K562 (cell line): Measurements from ENCODE around the gene PDZD2. TPM values are rescaled to one million over a fixed set of nuclear protein-coding genes. Genes with fewer than 3 reads are reported as not detected.

Source experiments
- ATAC-seq: fragments of 200-7000 bp; cut with Tn5 transposase; 3 replicates; pipeline ENCODE4 v1.9.1; 2020; ENCODE audit warnings: moderate library complexity
- BruUV-seq: library from RNA; stranded (reverse); fragments of 400-500 nt; replicated peaks from 2 replicates; lab custom pipeline; 2021; lab: Mats Ljungman, UMichigan
- CTCF ChIA-PET: fragments of 300-600 bp; formaldehyde crosslinking; extraction: SDS; loops from one replicate; lab custom pipeline; 2021; ENCODE audit warnings: low intra/inter-chr PET ratio; lab: Yijun Ruan, JAX
- POLR2A ChIA-PET: fragments of 300-600, 350-650 bp; sonication (Branson Sonifier 250); formaldehyde crosslinking; extraction: SDS; loops from one replicate; lab custom pipeline; 2021; ENCODE audit warnings: antibody characterized with exemption, inconsistent platforms; lab: Yijun Ruan, JAX
- DNase-seq, 4 experiments: peaks; one replicate each; pipeline versions ENCODE4 v3.0.0 to v3.0.0-alpha.2; 2011 to 2018; ENCODE audit warnings: low spot score in 3 of 4, mixed read lengths in 3 of 4; ENCODE audit errors: extremely low read depth in 1 of 4
- FAIRE-seq: peaks from 2 replicates; lab custom pipeline; 2011; peaks lifted over from hg19 to GRCh38; lab: Jason Lieb, UNC
- H2AFZ ChIP-seq: 2 replicates; pipeline ENCODE4 v1.6.0; 2011; ENCODE audit warnings: low read depth, low read length, control low read depth, inconsistent platforms
- H3K27ac ChIP-seq: fragments of 200-600 bp; 3 replicates; pipeline ENCODE4 v1.8.0; 2011; ENCODE audit warnings: low read depth, mild to moderate bottlenecking, control low read depth, inconsistent platforms, low read length, moderate library complexity, mixed read lengths; ENCODE audit errors: extremely low read depth
- H3K27me3 ChIP-seq, 2 experiments: fragments of 300-600 bp in 1 of 2; 2 replicates in 1 of 2; 3 replicates in 1 of 2; pipeline versions ENCODE4 v1.6.0 to v1.8.0; 2011; ENCODE audit warnings: inconsistent platforms in 2 of 2, low read length in 2 of 2, mild to moderate bottlenecking in 1 of 2, mixed read lengths in 1 of 2, moderate library complexity in 1 of 2; ENCODE audit not compliant: control insufficient read depth in 2 of 2, insufficient read depth in 2 of 2
- H3K36me3 ChIP-seq: fragments of 300-600 bp; 3 replicates; pipeline ENCODE4 v1.8.0; 2011; ENCODE audit warnings: mild to moderate bottlenecking, low read length, inconsistent platforms; ENCODE audit not compliant: control insufficient read depth, insufficient read depth
- H3K4me1 ChIP-seq, 2 experiments: fragments of 200-600 bp in 1 of 2; replicated peaks in 1 of 2; 2 replicates in 1 of 2; 3 replicates in 1 of 2; pipeline versions ENCODE4 v1.5.1 to v1.8.0; 2011; ENCODE audit warnings: inconsistent platforms in 2 of 2, low read length in 2 of 2, mild to moderate bottlenecking in 1 of 2, mixed read lengths in 1 of 2, moderate library complexity in 1 of 2; ENCODE audit not compliant: control insufficient read depth in 2 of 2, insufficient read depth in 2 of 2
- H3K4me2 ChIP-seq: 2 replicates; pipeline ENCODE4 v1.6.1; 2011; ENCODE audit warnings: low read length, control low read depth, inconsistent platforms, mixed read lengths; ENCODE audit not compliant: insufficient read depth
- H3K4me3 ChIP-seq: fragments of 200-600 bp; sonication (generic), shearing (Covaris generic); 2 replicates; pipeline ENCODE4 v1.5.1; 2016; ENCODE audit warnings: control low read depth, inconsistent platforms
- H3K79me2 ChIP-seq: fragments of 200-600 bp; 3 replicates; pipeline ENCODE4 v1.8.0; 2011; ENCODE audit warnings: low read length, inconsistent platforms; ENCODE audit not compliant: control insufficient read depth, insufficient read depth
- H3K9ac ChIP-seq, 2 experiments: 2 replicates each; pipeline versions ENCODE4 v1.6.0 to v1.6.1; 2011; ENCODE audit warnings: low read depth in 2 of 2, low read length in 2 of 2, control low read depth in 1 of 2, inconsistent platforms in 1 of 2, mild to moderate bottlenecking in 1 of 2, mixed read lengths in 1 of 2; ENCODE audit not compliant: insufficient read depth in 1 of 2
- H3K9me1 ChIP-seq: one replicate; pipeline ENCODE4 v1.6.0; 2011; ENCODE audit warnings: inconsistent platforms, mild to moderate bottlenecking, low read length, moderate library complexity; ENCODE audit not compliant: control insufficient read depth, insufficient read depth
- H3K9me3 ChIP-seq: replicated peaks from 2 replicates; pipeline ENCODE4 v1.5.1; 2011; ENCODE audit warnings: low read depth, low read length, inconsistent platforms; ENCODE audit not compliant: control insufficient read depth, insufficient read depth
- H4K20me1 ChIP-seq: replicated peaks from 2 replicates; pipeline ENCODE4 v1.6.1; 2011; ENCODE audit warnings: low read length, inconsistent platforms, mixed read lengths; ENCODE audit not compliant: control insufficient read depth, insufficient read depth
- CBX3 ChIP-seq, 2 experiments: IDR thresholded peaks; 1 replicate in 1 of 2; 2 replicates in 1 of 2; pipeline ENCODE4 v1.6.1; 2012; ENCODE audit warnings: inconsistent platforms in 2 of 2, low read length in 2 of 2, borderline replicate concordance in 1 of 2, control low read depth in 1 of 2
- HNRNPUL1 ChIP-seq: fragments of 200-400 bp; formaldehyde crosslinking; IDR thresholded peaks from 2 replicates; pipeline ENCODE4 v1.6.1; 2017; ENCODE audit warnings: low read length
- LARP7 ChIP-seq: fragments of 450-650 bp; IDR thresholded peaks from 2 replicates; pipeline ENCODE4 v1.6.1; 2016
- LEF1 ChIP-seq: fragments of 450-650 bp; IDR thresholded peaks from 2 replicates; pipeline ENCODE4 v1.6.1; 2016; ENCODE audit warnings: mild to moderate bottlenecking
- MTF1 ChIP-seq: fragments of 250-450 bp; sonication (Bioruptor Pico); IDR thresholded peaks from 2 replicates; pipeline ENCODE4 v1.9.0; 2021; ENCODE audit warnings: moderate library complexity, mild to moderate bottlenecking, inconsistent platforms, borderline replicate concordance
- SMARCA4 ChIP-seq: fragments of 450-650 bp; IDR thresholded peaks from 2 replicates; pipeline ENCODE4 v1.6.1; 2016
- ZBTB1 ChIP-seq: sonication (generic); formaldehyde crosslinking; IDR thresholded peaks from 2 replicates; pipeline ENCODE4 v1.8.1; 2023; ENCODE audit warnings: missing genetic modification reagents, low read depth, mild to moderate bottlenecking, borderline replicate concordance
- ZBTB17 ChIP-seq: fragments of 450-650 bp; formaldehyde crosslinking; IDR thresholded peaks from 2 replicates; pipeline ENCODE4 v1.4.0; 2020; ENCODE audit warnings: mild to moderate bottlenecking
- ZFX ChIP-seq: sonication (generic); formaldehyde crosslinking; IDR thresholded peaks from 2 replicates; pipeline ENCODE4 v1.8.0; 2022; ENCODE audit warnings: mild to moderate bottlenecking, missing genetic modification reagents, moderate library complexity
- ZNF121 ChIP-seq: sonication (generic); formaldehyde crosslinking; conservative IDR thresholded peaks from 2 replicates; pipeline ENCODE4 v1.8.0; 2022; ENCODE audit warnings: missing genetic modification reagents
- ZNF561 ChIP-seq: fragments of 450-650 bp; formaldehyde crosslinking; conservative IDR thresholded peaks from 2 replicates; pipeline ENCODE4 v1.4.0; 2020; ENCODE audit warnings: mild to moderate bottlenecking, moderate library complexity
- WGBS: fragments of 100-300 bp; shearing (Covaris generic); methylation state at CpG from one replicate; pipeline ENCODE4 v1.1.6; 2016; ENCODE audit warnings: low coverage, mixed read lengths; ENCODE audit not compliant: insufficient coverage; ENCODE audit errors: missing lambda C conversion rate; 5-methylcytosine and 5-hydroxymethylcytosine counted together
- in situ Hi-C: fragments of 300-500 bp; cut with MboI; formaldehyde crosslinking; loops from 4 replicates; pipeline ENCODE4 v1.15.0; 2018; ENCODE audit warnings: inconsistent platforms, mixed read lengths
- intact Hi-C: fragments of 100-400 bp; cut with micrococcal nuclease; formaldehyde crosslinking; loops from 2 replicates; pipeline ENCODE4 v1.14.2; 2022
- polyA plus RNA-seq, 8 experiments: library from polyadenylated mRNA; depleted of rRNA in 4 of 8; stranded (reverse) in 5 of 8; unstranded in 3 of 8; fragments of >200 nt; fragmentation: Nextera tagmentation in 2 of 8; fragmentation: Illumina TruSeq in 1 of 8; extraction: Ambion mirVana in 2 of 8; extraction: Trizol in 1 of 8; gene quantifications; 2 replicates each; pipeline versions ENCODE4 v1.2.1 to v1.2.3, GENCODE V29; 2011 to 2014; ENCODE audit warnings: inconsistent platforms in 1 of 8, missing spikeins in 1 of 8
- total RNA-seq, 7 experiments: library from RNA; depleted of rRNA in 6 of 7; stranded (reverse); fragments of >200 nt in 6 of 7; fragmentation: Illumina TruSeq in 2 of 7; extraction: Trizol in 2 of 7; gene quantifications; 2 replicates each; pipeline versions ENCODE4 v1.2.1 to v1.2.3, GENCODE V29; 2011 to 2021; ENCODE audit warnings: low replicate concordance in 1 of 7
- TF ChIP-seq, protein P1 (sequence below), 2 experiments: IDR thresholded peaks in 1 of 2; conservative IDR thresholded peaks in 1 of 2; 2 replicates each; pipeline ENCODE4 v1.6.1; 2016; ENCODE audit warnings: low read depth in 2 of 2, mild to moderate bottlenecking in 1 of 2, missing compliant biosample characterization in 1 of 2, missing genetic modification characterization in 1 of 2, moderate library complexity in 1 of 2
- TF ChIP-seq, protein P2 (sequence below): fragments of 250-450 bp; sonication (Bioruptor Pico); IDR thresholded peaks from 2 replicates; pipeline ENCODE4 v1.5.0; 2020; ENCODE audit warnings: mild to moderate bottlenecking
- TF ChIP-seq, protein P3 (sequence below), 2 experiments: IDR thresholded peaks; 2 replicates each; pipeline ENCODE4 v1.6.1; 2012; ENCODE audit warnings: improper control_type of control experiment in 2 of 2, low read depth in 2 of 2, low read length in 2 of 2, borderline replicate concordance in 1 of 2

PDZD2 gene
- total and polyA plus RNA-seq, 9 of the 15 experiments (the other 6 are each of a cell fraction or from before 2014, with no cell fraction given), result 0.02 to 0.08 (median 0.04) TPM; not detected in 6

DNA sequence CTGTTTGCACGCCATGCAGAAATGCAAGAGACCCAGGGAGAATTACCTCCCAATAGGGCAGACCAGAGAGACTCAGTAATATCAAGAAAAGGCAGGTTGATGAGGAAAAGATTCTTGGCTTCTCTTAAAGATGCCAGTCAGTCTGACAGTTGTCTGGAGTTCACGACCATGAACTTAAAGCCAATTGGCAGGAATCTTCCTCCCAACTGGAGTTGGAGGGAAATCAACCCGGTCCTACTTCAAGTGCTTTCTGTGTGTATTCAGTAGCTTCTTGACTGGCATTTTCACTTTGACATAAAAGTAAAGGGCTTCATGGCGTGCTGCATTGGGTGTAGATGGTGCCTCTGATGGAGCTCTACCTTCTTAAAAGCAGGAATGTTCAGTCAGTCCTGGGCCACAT is 390.9 kb downstream of the PDZD2 start (continued):
- TF ChIP-seq ZBTB1 (CRISPR knock-in tag), result no peak
- no peak for TF ChIP-seq ZNF561 (CRISPR knock-in tag)
- TF ChIP-seq ZNF121 (CRISPR knock-in tag), result no peak
- no peak for TF ChIP-seq ZBTB17
- no peak for TF ChIP-seq LARP7
- TF ChIP-seq LEF1, result no peak
- TF ChIP-seq, all 486 proteins: peak for 0

DNA sequence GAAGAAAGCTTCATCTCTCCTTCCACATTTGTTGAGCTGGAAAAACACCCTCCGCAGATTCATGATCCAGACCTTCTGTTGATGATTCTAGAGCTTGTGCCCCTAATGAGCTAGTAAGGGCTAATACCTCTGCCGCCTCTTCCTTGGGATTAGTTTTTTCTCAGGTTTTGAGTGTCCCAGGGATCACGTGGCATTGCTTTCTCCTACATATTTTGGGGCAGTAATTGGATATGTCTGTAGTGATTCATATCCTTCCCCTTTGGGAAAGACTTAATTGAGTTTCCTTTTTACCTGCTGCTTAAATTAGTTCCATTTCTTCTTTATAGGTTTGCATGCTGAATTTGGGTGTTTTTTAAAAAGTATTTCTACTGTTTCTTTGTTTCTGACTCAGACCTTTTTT is 391.3 kb downstream of the PDZD2 start:
- Histone ChIP-seq H3K36me3 (no peaks in the 10 kb centered on the region), H3K27me3 (peaks cover 35 to 41% of the 10 kb centered on the region in 2 experiments), H3K9ac (no peak overlapping the region), H3K27ac (no peak overlapping the region), H3K4me2 (no peak overlapping the region), H3K9me3 (no peaks in the 10 kb centered on the region), H3K79me2 (no peaks in the 10 kb centered on the region), H3K4me1 (no peaks in the 10 kb centered on the region), H4K20me1 (no peaks in the 10 kb centered on the region), H2AFZ (no peak overlapping the region), H3K9me1 (no peaks in the 10 kb centered on the region), H3K4me3 (no peak overlapping the region)
- no peak for DNase-seq
- no peak for ATAC-seq
- in situ Hi-C loops (no loop called here), intact Hi-C loops (no loop called here)
- WGBS, result 2% methylated on average over 3 of the region's 3 CpGs
- no peak for FAIRE-seq
- ChIA-PET CTCF (no interaction called here), POLR2A (interaction anchor here (0.5 kb wide), 1 partner anchor 15 kb away, joined by 3 read pairs; no protein-coding TSS in a partner anchor)
- no TSS peak for BruUV-seq
- TF ChIP-seq CBX3 (IDR thresholded peaks at IDR 0.05; ENCODE audit: borderline replicate concordance in 1 of 2, low read length in 2 of 2) (no peak), SMARCA4 (no peak), MTF1 (CRISPR knock-in tag) (no peak), HNRNPUL1 (no peak), ZFX (CRISPR knock-in tag) (no peak)
- TF ChIP-seq, protein P1, sequence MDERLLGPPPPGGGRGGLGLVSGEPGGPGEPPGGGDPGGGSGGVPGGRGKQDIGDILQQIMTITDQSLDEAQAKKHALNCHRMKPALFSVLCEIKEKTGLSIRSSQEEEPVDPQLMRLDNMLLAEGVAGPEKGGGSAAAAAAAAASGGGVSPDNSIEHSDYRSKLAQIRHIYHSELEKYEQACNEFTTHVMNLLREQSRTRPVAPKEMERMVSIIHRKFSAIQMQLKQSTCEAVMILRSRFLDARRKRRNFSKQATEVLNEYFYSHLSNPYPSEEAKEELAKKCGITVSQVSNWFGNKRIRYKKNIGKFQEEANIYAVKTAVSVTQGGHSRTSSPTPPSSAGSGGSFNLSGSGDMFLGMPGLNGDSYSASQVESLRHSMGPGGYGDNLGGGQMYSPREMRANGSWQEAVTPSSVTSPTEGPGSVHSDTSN (CRISPR knock-in tag; IDR thresholded peaks at IDR 0.05; ENCODE audit: low read depth), result no peak
- TF ChIP-seq, protein P1 (tag; conservative IDR thresholded peaks at IDR 0.05; ENCODE audit: low read depth), result no peak
- TF ChIP-seq, protein P2, sequence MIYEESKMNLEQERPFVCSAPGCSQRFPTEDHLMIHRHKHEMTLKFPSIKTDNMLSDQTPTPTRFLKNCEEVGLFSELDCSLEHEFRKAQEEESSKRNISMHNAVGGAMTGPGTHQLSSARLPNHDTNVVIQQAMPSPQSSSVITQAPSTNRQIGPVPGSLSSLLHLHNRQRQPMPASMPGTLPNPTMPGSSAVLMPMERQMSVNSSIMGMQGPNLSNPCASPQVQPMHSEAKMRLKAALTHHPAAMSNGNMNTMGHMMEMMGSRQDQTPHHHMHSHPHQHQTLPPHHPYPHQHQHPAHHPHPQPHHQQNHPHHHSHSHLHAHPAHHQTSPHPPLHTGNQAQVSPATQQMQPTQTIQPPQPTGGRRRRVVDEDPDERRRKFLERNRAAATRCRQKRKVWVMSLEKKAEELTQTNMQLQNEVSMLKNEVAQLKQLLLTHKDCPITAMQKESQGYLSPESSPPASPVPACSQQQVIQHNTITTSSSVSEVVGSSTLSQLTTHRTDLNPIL (CRISPR knock-in tag), result no peak
- TF ChIP-seq, protein P3, sequence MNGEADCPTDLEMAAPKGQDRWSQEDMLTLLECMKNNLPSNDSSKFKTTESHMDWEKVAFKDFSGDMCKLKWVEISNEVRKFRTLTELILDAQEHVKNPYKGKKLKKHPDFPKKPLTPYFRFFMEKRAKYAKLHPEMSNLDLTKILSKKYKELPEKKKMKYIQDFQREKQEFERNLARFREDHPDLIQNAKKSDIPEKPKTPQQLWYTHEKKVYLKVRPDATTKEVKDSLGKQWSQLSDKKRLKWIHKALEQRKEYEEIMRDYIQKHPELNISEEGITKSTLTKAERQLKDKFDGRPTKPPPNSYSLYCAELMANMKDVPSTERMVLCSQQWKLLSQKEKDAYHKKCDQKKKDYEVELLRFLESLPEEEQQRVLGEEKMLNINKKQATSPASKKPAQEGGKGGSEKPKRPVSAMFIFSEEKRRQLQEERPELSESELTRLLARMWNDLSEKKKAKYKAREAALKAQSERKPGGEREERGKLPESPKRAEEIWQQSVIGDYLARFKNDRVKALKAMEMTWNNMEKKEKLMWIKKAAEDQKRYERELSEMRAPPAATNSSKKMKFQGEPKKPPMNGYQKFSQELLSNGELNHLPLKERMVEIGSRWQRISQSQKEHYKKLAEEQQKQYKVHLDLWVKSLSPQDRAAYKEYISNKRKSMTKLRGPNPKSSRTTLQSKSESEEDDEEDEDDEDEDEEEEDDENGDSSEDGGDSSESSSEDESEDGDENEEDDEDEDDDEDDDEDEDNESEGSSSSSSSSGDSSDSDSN (IDR thresholded peaks at IDR 0.05; ENCODE audit: borderline replicate concordance in 1 of 2, low read depth in 2 of 2, low read length in 2 of 2), result no peak
